HG03135 (cell line): ENCODE data around the gene CTSA.
"Not testable (repeated sequence)": the region's sequence is repeated elsewhere in the genome, so short reads cannot be mapped to it uniquely, and the experiment has no call there.

Experiments
- ATAC-seq: cut with Tn5 transposase; IDR thresholded peaks from one replicate; pipeline ENCODE4 v1.9.1; 2021; ENCODE audit warnings: mild to moderate bottlenecking, moderate library complexity; ENCODE audit not compliant: unreplicated experiment

CTSA gene

DNA sequence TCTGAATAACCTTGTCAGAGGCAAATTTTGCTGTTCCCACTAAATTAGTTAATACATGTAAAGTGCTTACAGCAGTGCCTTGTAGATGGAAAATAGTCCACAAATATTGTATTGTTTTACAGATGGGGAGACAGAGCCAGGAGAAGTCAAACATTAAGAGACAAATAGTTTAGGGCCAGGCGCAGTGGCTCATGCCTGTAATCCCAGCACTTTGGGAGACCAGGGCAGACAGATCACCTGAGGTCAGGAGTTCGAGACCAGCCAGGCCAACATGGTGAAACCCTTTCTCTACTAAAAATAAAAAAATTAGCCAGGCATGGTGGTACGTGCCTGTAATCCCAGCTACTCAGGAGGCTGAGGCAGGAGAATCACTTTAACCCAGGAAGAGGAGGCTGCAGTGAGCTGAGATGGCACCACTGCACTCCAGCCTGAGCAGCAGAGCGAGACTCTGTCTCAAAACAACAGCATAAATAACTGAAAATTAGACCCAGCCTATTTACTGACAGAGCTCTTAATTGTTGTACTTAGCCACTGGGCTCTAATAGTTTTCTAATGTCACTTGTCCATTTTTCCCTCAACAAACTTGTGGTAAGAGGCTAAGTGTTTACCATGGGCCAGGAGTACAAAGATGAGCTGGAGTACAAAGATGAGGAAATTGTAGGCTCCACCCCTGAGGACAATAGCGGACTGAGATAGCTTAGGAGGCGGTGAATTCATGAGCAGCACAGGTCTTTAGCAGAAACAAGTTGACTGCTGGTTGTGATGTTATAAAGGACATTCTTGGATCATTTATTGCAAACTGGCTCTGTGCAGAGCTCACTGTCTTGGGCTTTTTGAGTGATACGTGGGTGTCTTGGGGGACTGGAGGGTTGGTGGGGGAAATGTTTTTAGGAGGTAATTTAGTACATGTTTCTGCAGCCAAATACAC, 27.3 kb upstream of the CTSA start:
- ATAC-seq: no peak

DNA sequence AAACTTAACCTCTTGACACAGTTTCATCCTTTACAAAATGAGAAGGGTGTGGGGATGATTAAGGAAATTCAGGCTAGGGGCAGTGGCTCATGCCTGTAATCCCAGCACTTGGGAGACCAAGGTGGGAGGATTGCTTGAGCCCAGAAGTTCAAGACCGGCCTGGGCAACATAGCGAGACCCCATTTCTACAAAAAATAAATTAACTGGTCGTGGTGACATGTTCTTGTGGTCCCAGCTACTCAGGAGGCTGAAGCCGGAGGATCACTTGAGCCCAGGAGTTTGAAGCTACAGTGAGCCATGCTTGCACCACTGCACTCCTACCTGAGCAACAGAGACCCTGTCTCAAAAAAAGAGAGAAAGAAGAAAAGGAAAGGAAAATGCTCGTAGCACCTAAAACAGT, 24.7 kb upstream of the CTSA start:
- ATAC-seq: no peak

DNA sequence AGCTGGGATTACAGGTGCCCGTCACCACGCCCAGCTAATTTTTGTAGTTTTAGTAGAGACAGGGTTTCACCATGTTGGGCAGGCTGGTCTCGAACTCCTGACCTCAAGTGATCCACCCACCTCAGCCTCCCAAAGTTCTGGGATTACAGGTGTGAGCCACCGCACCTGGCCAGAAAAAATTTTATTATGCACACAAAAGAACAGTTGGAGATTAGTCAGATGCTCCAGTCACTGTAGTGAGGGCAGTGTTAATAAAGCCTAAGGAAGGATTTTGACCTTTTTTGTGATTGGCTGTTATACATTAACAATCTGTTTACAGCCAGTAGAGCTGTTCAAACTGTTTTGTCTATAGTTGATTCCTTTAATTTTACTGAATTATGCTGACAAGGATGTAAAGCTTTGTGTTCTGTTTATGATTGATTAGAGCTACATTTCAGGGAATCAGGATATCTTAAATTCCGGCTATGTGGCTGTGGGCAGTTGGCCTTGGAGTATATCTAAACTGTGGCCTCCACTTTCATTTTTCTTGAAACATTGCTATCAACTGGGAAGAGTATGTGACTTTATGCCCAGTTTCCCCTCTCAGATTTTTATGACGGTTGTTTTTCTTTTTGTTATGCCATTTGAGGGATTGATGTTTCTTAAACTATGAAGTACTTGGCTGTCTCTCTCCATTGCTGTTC, 23.9 kb upstream of the CTSA start:
- no peak for ATAC-seq

DNA sequence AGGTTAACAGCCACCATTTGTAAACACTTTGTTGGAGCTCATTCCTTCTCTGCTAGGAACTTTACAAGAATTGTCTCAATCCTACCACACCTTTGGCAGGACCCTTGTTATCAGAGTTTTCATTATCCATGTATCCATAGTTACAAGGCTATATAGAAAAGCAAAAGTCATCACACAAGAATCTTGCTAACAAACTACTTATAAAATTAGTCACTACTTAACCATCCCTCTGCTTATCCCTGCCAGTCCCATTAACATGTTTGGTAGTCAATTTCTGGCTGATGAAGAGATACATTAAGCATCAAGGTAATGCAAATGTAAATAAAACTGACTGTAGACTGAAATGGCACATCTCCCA, 23.3 kb upstream of the CTSA start:
- no peak for ATAC-seq

- no peak for ATAC-seq
These were observed 18.5 kb upstream of the CTSA start for GRCh38 chr20:45872626-45873025.

DNA sequence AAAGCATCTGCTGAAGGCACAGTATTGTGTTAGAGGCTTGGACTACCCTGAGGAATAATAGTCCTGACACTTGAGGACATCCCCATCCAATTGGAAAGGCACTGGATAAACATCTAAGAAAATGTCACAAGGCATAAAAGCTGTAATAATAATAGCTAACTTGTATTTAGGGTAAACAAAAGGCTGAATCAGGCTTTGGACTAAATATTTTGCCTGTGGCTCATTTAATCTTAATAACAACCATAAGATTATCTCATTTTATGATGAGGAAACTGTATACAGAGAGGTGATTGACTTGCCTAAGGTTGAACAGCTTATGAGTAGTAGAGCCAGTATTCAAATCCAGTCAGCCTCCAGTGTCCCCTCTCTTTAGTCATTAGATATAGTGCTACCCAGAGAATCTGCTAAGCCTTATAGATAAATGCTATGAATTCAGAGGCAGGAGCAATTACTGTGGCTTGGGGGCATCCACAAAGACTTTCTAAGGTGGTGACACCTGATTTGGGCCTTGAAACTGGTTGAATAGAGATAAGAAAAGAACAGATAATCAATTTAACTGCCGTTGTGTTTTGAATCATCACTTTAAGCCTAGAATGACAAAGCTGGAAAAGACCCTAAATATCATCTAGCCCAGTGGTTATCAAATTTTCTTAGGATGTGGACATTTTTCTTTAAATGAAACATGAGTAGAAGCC, 17.6 kb upstream of the CTSA start:
- ATAC-seq: no peak

DNA sequence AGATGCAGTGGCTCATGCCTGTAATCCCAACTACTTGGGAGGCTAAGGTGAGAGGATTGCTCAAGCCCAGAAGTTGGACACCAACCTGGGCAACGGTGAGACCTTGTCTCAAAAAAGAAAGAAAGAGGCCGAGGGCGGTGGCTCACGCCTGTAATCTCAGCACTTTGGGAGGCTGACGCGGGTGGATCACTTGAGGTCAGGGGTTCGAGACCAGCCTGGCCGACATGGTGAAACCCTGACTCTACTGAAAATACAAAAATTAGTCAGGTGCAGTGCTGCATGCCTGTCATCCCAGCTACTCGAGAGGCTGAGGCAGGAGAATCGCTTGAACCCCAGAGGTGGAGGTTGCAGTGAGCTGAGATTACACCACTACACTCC, 17.0 kb upstream of the CTSA start:
- not testable (repeated sequence) for ATAC-seq

DNA sequence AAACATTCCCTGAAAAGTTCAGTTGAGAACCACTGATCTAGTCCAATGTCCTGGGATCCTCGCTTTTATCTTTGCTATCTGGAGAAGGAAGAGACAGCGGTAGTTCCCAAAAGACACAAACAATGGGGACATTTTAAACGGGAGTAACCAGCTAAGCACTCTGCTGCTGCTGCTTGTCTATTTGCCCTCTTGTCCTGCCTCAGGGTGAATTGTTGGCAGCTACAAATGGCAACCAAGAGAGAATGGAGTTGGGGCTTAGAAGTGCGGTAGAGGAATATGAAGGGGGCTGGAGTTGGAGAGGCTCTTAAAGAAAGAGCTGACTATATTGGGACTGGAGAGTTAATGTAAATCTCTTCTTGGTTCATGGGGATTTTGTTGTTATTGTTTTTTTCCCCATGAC, 16.6 kb upstream of the CTSA start:
- no peak for ATAC-seq

GRCh38 chr20:45878076-45878761, 12.9 kb upstream of the CTSA start:
- no peak for ATAC-seq

DNA sequence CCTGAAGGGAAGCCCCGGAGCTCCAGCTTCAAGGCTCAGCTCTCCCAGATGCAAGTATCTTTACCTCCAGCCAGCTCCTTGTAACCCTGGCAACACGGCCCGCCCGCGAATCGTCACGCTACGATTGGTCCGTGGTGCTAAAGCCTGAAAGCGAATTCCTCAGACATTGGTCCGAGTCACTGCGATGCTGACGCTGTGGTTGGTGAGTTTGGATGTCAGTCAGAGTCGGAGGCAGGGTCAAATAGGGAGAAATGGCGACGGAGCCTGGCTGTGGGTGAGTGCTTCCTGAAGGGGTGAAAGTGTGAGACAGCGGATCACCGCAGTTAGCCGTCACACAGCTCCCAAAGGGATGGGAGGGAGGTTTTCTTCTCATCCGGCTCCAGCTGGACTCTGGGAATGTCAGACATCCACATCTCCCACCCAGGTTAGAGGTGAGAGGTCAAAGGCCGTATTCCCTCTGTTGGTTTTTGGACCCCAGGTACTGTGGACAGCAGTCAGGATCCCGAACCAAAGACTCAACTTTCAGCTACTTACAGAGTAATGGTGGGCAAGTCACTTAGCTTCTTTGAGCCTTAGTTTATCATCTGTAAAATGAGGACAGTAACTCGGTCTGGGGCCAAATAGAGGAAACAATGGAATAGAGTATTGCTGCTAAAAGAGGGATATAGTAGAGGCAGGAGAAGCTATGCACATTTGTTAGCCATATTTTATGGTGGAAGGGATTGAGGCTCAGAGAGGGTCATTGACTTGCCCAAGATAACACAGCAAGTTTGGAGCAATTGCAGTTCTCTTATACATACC, 9.9 kb upstream of the CTSA start, which contains the start of gene ZSWIM1:
TSS of gene ZSWIM1 (plus strand) at position 240 of the 801 bp plus-strand sequence. CDS start 1,366 bp downstream, outside the sequence.
- ATAC-seq: peak; percentile 97

DNA sequence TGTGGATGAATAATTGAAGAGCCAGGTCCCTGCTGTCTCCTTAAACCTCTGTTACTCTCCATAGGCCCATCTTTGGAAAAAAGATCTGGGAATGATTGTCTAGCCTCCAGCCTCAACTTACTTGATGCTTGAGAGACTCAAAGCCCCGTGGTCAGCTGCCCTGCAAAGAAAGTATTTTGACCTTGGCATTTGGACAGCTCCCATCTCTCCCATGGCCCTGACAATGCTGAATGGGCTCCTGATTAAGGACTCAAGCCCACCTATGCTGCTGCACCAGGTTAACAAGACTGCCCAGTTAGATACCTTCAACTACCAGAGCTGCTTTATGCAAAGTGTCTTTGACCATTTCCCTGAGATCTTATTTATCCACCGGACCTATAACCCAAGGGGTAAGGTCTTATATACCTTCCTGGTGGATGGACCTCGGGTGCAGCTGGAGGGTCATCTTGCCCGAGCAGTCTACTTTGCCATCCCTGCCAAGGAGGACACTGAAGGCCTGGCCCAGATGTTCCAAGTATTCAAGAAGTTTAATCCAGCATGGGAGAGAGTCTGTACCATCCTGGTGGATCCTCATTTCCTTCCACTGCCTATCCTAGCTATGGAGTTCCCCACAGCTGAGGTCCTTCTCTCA, 8.6 kb upstream of the CTSA start:
- no peak for ATAC-seq

GRCh38 chr20:45883100-45883469, 8.1 kb upstream of the CTSA start:
- ATAC-seq: no peak

DNA sequence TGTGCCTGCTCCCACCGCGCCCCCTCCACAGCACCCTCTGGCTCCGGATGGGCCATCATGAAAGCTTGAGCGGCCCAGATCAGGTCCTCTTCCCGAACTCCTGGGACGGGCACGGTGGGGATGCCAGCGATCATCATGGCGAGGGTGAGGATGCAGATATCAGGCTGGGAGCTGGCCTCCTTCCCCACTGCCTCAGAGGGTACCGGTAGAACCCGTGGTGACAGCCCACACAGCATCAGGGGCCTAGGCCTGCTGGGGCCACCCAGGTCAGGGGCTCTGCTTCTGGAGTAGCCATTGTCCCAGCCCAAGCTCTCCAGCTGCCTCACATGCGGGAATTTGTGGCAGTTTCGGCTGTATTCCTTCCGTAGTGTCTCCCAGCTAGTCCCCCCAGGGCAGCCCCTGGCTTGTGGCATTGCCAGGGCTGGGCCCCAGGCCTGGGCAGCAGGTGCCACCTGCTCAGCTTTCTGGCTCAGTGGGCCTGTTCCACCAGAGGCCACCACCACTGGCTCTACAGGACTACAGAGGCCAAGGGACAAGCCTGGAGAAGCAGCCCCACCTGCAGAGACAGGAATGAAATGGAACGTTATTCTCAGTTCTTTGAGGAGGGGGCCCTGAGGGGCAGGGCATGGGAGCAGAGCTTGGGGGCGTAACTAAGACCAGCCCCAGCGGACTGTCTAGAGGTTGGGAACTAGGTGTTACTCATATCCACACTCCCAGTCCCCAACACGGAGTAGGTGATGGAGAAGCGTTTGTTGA, 4.4 kb upstream of the CTSA start:
- no peak for ATAC-seq

DNA sequence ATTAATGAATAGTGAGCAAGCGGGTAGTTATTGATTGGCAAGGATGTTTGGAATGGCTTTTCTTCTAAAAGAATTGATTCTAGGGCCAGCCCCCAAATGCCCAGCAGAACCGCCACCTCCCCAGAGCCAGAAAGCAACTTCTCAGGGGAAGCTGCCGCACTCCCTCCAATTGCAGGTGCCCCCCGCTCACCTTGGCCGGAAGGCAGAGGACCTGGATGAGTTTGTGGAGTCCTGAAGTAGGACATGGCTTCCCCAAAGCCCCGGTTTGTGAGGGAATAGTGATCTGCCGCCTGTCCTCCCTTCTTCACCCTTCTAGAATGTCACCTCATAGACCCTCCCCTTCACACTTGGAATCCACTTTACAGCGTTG, 3.8 kb upstream of the CTSA start, which contains the start of gene SPATA25:
TSS of gene SPATA25 (minus strand) at position 277 of the 370 bp plus-strand sequence. CDS start at position 245, 32 bp downstream.
- no peak for ATAC-seq

DNA sequence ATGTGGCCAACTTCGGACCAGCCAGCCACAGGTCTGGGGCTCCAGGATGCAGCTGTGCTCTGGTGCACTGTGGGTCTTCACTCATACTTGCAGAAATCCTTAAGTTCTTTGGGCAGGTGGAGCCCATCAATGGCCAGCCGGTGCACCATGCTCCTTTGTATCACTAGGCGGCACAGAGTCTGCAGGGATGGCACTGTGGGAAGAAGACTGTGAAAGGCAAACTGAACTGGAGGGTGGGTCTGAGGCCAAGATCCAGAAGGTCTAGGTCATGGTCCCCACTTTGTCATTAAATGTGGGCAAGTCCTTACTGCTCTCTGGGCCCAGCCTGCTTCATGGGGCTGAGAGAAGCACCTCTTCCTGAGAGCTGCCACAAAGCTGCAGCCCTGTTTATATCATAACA, 2.5 kb upstream of the CTSA start:
- no peak for ATAC-seq

- ATAC-seq: peak; percentile 12
These were observed 804 bp upstream of the CTSA start for GRCh38 chr20:45890077-45890984.

- no peak for ATAC-seq
These were observed 1.1 kb downstream of the CTSA start for GRCh38 chr20:45892049-45892825.
